Measurements from ENCODE around the gene MOK.
"Not testable (repeated sequence)": the region's sequence is repeated elsewhere in the genome, so short reads cannot be mapped to it uniquely, and the experiment has no call there.

The MOK gene

GRCh38 chr14:102304611-102305506, at the start of gene MOK:
TSS of gene MOK (minus strand) at chr14:102305164. CDS start at chr14:102304968, 196 bp downstream.
- H3K27ac Mint-ChIP-seq: peak within 1 kb of the TSS; percentile 44 to 96 (median 93)
- TF ChIP-seq CTCF (IDR thresholded peaks at IDR 0.05; ENCODE audit: unreplicated experiment in 3 of 3): no peak
- no peaks in the 10 kb centered on the region for H3K36me3 Mint-ChIP-seq (ENCODE audit: low read depth)
- H3K4me1 Mint-ChIP-seq: peaks cover 16% of the 10 kb centered on the region
- no peaks in the 10 kb centered on the region for H3K9me3 Mint-ChIP-seq
- peak within 1 kb of the TSS; percentile 91 to 99 (median 91) for H3K4me3 Mint-ChIP-seq
- H3K27me3 Mint-ChIP-seq (ENCODE audit: low read depth): no peaks in the 10 kb centered on the region

GRCh38 chr14:102353126-102353619, 48.2 kb upstream of the MOK start:
- Mint-ChIP-seq H3K4me3 (no peak overlapping the region), H3K27me3 (ENCODE audit: low read depth) (no peaks in the 10 kb centered on the region)

GRCh38 chr14:102352213-102352612, 47.2 kb upstream of the MOK start:
- peaks cover 54% of the 10 kb centered on the region for H3K36me3 Mint-ChIP-seq (ENCODE audit: low read depth)

More at GRCh38 chr14:102353126-102353619, 48.2 kb upstream of the MOK start:
- no peak overlapping the region for H3K27ac Mint-ChIP-seq
- no peaks in the 10 kb centered on the region for H3K4me1 Mint-ChIP-seq
- H3K36me3 Mint-ChIP-seq (ENCODE audit: low read depth): peaks cover 54% of the 10 kb centered on the region
- H3K9me3 Mint-ChIP-seq: no peaks in the 10 kb centered on the region
- TF ChIP-seq CTCF (IDR thresholded peaks at IDR 0.05; ENCODE audit: unreplicated experiment in 3 of 3): no peak

GRCh38 chr14:102351593-102351992, 46.6 kb upstream of the MOK start:
- H3K36me3 Mint-ChIP-seq (ENCODE audit: low read depth): peaks cover 57% of the 10 kb centered on the region
- not testable (repeated sequence) for H3K4me1 Mint-ChIP-seq; H3K9me3 Mint-ChIP-seq; H3K4me3 Mint-ChIP-seq; H3K27ac Mint-ChIP-seq; H3K27me3 Mint-ChIP-seq (ENCODE audit: low read depth)

More at GRCh38 chr14:102352213-102352612, 47.2 kb upstream of the MOK start:
- Mint-ChIP-seq H3K4me3 (no peak overlapping the region), H3K27me3 (ENCODE audit: low read depth) (no peaks in the 10 kb centered on the region), H3K27ac (no peak overlapping the region), H3K4me1 (no peaks in the 10 kb centered on the region), H3K9me3 (no peaks in the 10 kb centered on the region)
- no peak for TF ChIP-seq CTCF (IDR thresholded peaks at IDR 0.05; ENCODE audit: unreplicated experiment in 3 of 3)

GRCh38 chr14:102351023-102351422, 46.1 kb upstream of the MOK start:
- H3K4me1 Mint-ChIP-seq: no peaks in the 10 kb centered on the region
- H3K9me3 Mint-ChIP-seq: no peaks in the 10 kb centered on the region
- no peak overlapping the region for H3K4me3 Mint-ChIP-seq
- TF ChIP-seq CTCF (IDR thresholded peaks at IDR 0.05; ENCODE audit: unreplicated experiment in 3 of 3): no peak
- no peak overlapping the region for H3K27ac Mint-ChIP-seq
- H3K36me3 Mint-ChIP-seq (ENCODE audit: low read depth): peaks cover 56% of the 10 kb centered on the region
- no peaks in the 10 kb centered on the region for H3K27me3 Mint-ChIP-seq (ENCODE audit: low read depth)

GRCh38 chr14:102348376-102348775, 43.4 kb upstream of the MOK start:
- Mint-ChIP-seq H3K36me3 (ENCODE audit: low read depth) (peaks cover 58% of the 10 kb centered on the region), H3K27me3 (ENCODE audit: low read depth) (no peaks in the 10 kb centered on the region), H3K4me3 (no peak overlapping the region), H3K9me3 (no peaks in the 10 kb centered on the region), H3K4me1 (no peaks in the 10 kb centered on the region), H3K27ac (no peak overlapping the region)
- TF ChIP-seq CTCF (IDR thresholded peaks at IDR 0.05; ENCODE audit: unreplicated experiment in 3 of 3): no peak

Measured in nephron (organoid).